Progenitor cell of endocrine pancreas (in vitro differentiated cells): ENCODE results near the gene KRTAP10-3. TPM values are rescaled to one million over a fixed set of nuclear protein-coding genes. Genes with fewer than 3 reads are reported as not detected.

Experiments
- DNase-seq: peaks from one replicate; pipeline ENCODE4 v3.0.0; 2021; ENCODE audit warnings: low spot score; ENCODE audit not compliant: unreplicated experiment
- H3K27ac Mint-ChIP-seq: 2 replicates; pipeline ENCODE4 v1.8.0; 2021; ENCODE audit warnings: mild to moderate bottlenecking, moderate library complexity, mixed read lengths
- H3K27me3 Mint-ChIP-seq: 2 replicates; pipeline ENCODE4 v1.8.0; 2021; ENCODE audit warnings: mixed read lengths
- H3K36me3 Mint-ChIP-seq: 2 replicates; pipeline ENCODE4 v1.8.0; 2022; ENCODE audit warnings: mixed read lengths; ENCODE audit not compliant: insufficient read depth
- H3K4me1 Mint-ChIP-seq: 2 replicates; pipeline ENCODE4 v1.8.0; 2021; ENCODE audit warnings: low read depth, mixed read lengths
- H3K4me3 Mint-ChIP-seq: 2 replicates; pipeline ENCODE4 v1.8.0; 2021; ENCODE audit warnings: low read depth, mild to moderate bottlenecking, moderate library complexity, mixed read lengths
- H3K9me3 Mint-ChIP-seq: 2 replicates; pipeline ENCODE4 v1.8.0; 2021; ENCODE audit warnings: low read depth, mixed read lengths
- total RNA-seq: library from RNA; stranded (reverse); gene quantifications from 2 replicates; pipeline ENCODE4 v1.2.1, GENCODE V29; 2021
- TF ChIP-seq, protein P1 (sequence below): fragments of 200-600 bp; sonication (generic); IDR thresholded peaks from one replicate; pipeline ENCODE4 v1.5.0; 2021; ENCODE audit warnings: antibody characterized with exemption, mild to moderate bottlenecking; ENCODE audit not compliant: unreplicated experiment

Gene KRTAP10-3
- total RNA-seq, 1 donor from 2014 or later: not detected

DNA sequence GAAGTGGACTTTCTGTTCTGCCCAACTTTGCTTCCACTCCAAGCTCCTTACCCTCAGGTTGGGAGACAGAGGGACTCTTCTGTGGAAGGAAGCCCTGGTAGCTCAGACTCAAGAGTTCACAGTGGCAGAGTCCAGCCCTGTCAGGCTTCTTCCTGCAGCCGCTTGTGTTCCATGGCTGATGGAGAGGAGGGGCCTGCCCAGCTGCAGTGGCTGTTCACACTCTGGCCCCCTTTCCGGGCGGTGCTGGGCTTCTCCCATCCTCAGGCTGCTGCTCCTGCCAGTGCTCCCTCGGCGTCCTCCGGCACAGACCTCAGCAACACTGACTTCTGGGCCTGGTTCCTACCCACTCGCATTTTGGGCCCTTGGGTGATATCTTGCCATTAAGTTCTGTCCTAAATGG, 22.6 kb downstream of the KRTAP10-3 start:
- TF ChIP-seq, protein P1, sequence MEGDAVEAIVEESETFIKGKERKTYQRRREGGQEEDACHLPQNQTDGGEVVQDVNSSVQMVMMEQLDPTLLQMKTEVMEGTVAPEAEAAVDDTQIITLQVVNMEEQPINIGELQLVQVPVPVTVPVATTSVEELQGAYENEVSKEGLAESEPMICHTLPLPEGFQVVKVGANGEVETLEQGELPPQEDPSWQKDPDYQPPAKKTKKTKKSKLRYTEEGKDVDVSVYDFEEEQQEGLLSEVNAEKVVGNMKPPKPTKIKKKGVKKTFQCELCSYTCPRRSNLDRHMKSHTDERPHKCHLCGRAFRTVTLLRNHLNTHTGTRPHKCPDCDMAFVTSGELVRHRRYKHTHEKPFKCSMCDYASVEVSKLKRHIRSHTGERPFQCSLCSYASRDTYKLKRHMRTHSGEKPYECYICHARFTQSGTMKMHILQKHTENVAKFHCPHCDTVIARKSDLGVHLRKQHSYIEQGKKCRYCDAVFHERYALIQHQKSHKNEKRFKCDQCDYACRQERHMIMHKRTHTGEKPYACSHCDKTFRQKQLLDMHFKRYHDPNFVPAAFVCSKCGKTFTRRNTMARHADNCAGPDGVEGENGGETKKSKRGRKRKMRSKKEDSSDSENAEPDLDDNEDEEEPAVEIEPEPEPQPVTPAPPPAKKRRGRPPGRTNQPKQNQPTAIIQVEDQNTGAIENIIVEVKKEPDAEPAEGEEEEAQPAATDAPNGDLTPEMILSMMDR: no peak
- Mint-ChIP-seq H3K36me3 (no peaks in the 10 kb centered on the region), H3K27ac (no peak overlapping the region), H3K4me1 (no peaks in the 10 kb centered on the region), H3K9me3 (no peaks in the 10 kb centered on the region), H3K4me3 (no peak overlapping the region), H3K27me3 (no peaks in the 10 kb centered on the region)
- DNase-seq: no peak

DNA sequence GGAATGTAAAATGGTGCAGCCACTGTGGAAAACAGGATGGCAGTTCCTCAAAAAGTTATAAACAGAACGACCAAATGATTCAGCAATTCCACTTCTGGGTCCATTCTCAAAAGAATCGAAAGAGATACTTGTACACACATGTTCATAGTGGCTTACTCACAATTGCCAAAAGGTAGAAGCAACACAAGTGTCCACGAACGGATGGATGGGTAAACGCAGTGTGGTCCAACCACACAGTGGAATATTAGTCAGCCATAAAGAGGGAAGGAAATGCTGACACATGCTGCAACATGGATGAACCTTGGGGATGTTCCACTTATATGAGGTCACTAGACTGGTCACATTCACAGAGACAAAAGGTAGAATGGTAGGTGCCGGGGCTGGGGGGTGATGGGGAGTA, 23.9 kb downstream of the KRTAP10-3 start:
- Mint-ChIP-seq H3K27me3 (peaks cover 4% of the 10 kb centered on the region), H3K4me1 (no peaks in the 10 kb centered on the region), H3K4me3 (no peak overlapping the region), H3K27ac (peak overlapping the region; percentile 59), H3K9me3 (no peaks in the 10 kb centered on the region), H3K36me3 (no peaks in the 10 kb centered on the region)
- no peak for DNase-seq
- TF ChIP-seq, protein P1: no peak

DNA sequence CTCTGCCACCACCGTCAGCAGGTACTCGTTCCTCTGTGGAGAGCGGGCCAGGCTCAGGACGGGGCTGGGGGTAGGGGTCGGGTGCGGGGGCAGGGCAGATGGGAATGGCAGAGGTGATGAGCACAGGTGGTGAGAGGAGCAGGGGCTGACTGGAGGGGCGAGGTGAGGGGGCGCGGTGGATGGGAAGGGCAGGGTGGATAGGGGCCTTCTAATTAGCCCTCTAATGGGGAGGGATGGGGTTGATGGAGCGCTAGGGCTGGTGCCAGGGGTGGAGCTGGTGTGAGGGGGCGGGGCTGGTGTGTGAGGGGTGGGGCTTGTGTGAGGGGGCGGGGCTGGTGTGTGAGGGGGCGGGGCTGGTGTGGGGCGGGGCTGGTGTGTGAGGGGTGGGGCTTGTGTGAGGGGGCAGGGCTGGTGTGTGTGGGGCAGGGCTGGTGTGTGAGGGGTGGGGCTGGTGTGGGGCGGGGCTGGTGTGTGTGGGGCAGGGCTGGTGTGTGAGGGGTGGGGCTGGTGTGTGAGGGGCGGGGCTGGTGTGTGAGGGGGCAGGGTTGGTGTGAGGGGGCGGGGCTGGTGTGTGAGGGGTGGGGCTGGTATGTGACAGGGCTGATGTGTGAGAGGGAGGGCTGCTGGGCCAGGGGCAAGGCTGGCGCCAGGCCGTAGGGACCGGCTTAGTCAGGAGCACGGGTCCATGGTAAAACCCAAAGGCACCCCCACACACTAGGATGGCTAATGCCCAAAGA, 24.5 kb downstream of the KRTAP10-3 start:
- no peaks in the 10 kb centered on the region for H3K9me3 Mint-ChIP-seq
- no peak overlapping the region for H3K27ac Mint-ChIP-seq
- TF ChIP-seq, protein P1: no peak
- no peak for DNase-seq
- H3K36me3 Mint-ChIP-seq: no peaks in the 10 kb centered on the region
- H3K4me1 Mint-ChIP-seq: no peaks in the 10 kb centered on the region
- H3K27me3 Mint-ChIP-seq: peaks cover 4% of the 10 kb centered on the region
- H3K4me3 Mint-ChIP-seq: no peak overlapping the region

DNA sequence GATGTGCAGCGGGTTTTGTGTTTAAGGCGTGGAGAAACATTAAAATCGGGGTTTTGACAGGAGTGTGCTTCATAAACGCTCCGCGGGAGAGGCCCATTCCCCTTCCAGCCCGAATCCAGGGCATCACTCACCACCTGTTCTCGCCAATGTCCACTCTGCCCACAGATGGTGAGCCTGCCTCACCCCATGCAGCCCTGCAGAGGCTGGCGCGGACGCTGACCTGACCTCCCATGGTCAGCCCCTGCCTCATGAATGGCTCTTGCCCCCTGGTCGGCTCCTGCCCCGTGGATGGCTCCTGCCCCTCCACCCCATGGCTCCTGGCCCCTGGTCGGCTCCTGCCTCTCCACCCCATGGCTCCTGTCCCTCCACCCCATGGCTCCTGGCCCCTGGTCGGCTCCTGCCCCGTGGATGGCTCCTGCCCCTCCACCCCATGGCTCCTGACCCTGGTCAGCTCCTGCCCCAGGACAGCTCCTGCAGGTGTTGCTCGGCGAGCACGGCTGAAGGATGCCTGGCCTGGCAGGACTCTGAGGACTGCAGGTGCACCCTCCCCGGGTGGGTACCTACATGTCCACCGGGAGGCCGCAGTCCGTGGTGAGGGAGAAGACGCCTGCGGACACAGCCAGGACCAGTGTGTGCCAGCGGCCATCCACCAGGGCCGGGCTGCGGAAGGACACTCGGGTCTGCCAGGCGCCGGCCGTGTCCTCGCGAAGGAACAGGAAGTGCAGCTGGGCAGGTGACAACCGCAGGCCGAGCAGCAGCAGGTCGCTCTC, 25.3 kb downstream of the KRTAP10-3 start:
- Mint-ChIP-seq H3K4me1 (no peaks in the 10 kb centered on the region), H3K9me3 (no peaks in the 10 kb centered on the region), H3K27ac (no peak overlapping the region), H3K4me3 (no peak overlapping the region), H3K36me3 (no peaks in the 10 kb centered on the region), H3K27me3 (peaks cover 4% of the 10 kb centered on the region)
- DNase-seq: no peak
- TF ChIP-seq, protein P1: no peak

DNA sequence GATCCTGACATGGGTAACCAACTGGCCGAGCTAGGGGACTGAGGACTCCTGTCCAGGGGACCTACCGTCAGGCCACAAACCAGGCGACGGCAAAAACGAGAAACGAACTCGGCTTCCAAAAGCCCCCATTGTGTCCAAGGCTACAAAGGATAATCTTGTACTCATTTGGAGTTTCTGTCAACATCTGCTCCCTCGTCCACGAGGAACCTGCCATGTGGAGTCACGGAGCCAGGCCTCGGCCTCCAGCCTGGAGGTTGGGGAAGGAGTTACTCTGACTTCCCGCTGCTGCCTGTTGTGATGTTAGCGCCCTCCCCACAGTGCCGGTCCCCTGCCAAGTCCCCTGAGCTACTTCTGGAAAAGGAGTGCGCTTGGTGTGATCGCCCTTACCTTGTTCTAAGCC, 25.9 kb downstream of the KRTAP10-3 start:
- Mint-ChIP-seq H3K4me1 (no peaks in the 10 kb centered on the region), H3K27me3 (peaks cover 4% of the 10 kb centered on the region), H3K27ac (no peak overlapping the region), H3K36me3 (no peaks in the 10 kb centered on the region), H3K9me3 (no peaks in the 10 kb centered on the region), H3K4me3 (no peak overlapping the region)
- no peak for DNase-seq
- TF ChIP-seq, protein P1: no peak
